GM20431 (cell line): Measurements from ENCODE around the gene PPP1CC.
"Not testable (repeated sequence)": the region's sequence is repeated elsewhere in the genome, so short reads cannot be mapped to it uniquely, and the experiment has no call there.

ENCODE experiments used
- in situ Hi-C: fragments of 300-500 bp; cut with MseI, MboI; formaldehyde crosslinking; loops from one replicate; pipeline ENCODE4 v1.15.0; 2020; ENCODE audit warnings: low sequenced_read_pairs; ENCODE audit not compliant: unreplicated experiment

Gene PPP1CC

DNA sequence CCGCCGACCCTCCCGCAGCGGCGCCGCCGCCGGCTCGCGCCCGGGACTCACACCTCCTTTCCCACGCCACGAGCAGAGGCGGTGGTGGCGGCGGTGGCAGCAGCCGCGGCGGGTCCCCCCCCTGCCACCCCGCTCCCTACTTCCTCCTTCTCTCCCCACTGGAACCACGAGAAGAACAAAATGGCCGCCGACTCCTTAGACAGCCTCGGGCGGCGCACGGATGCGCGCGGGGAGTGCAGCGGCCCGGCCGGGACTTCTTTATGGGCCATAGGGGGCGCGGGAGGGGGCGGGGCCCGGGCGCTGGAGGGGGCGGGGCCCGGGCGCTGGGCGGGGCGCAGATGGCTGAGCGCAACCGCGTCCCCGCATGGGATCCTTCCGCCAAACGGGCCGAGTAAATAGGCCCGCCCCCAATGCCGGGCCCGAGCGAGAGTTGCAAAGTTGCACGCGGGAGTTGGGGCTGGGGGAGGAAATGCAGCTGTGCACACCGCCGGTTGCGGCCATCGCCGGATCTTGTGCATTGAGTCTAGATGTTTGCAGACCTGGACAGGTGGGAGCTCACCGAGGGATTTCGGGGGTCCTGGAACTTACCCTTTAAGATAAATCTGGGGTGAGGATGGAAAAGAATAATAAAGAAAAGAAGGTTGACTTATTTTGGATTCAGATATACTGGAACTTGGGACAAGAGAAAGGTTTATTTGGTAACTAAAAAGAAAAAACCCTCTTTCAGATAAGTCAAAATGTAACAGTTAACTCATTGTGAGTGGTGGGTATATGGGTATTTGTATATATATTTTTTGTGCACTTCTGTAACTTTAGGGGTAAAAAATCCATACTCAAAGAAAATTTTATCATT lies at the start of gene PPP1CC:
PPP1CC (minus strand) TSS at position 174 of the 853 bp plus-strand sequence. CDS start 184 bp downstream, outside the sequence.
- in situ Hi-C loops = no loop called here

DNA sequence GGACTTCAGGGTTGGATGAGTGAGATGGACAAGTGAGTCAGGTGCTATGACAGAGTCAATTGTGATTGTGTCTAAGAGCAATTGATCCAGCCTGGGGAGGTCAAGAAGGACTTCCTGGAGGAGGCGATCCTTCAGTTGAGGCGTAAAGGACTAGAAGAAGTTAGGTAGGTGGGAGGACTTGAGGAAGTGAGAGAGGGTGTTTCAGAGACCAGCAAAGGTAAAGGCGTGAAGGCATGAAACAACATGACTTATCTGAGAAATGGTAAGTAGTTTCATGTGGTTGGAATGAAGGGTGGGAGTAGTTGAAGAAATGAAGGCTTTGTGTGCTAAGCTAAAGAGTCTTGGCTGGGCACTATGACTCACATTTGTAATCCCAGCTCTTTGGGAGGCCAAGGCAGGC lies 48.9 kb upstream of the PPP1CC start:
- in situ Hi-C loops = no loop called here

DNA sequence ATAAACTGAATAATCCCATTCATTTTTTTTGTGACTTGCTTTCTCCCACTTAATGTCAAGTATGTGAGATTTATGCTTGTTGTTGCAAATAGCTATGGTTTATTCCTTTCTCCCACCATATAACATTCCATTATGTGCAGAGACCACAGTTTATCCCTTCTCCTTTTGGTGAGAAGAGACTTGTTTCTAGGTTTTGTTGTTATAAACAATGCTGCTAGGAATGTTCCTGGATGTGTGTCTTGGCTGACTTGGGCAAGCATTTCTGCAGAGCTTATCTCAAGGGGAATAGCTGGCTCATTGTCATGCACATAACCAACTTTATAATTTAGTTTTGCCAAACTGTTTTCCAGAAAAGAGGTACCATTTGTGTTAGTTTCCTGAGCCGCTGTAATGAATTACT lies 47.6 kb upstream of the PPP1CC start:
- in situ Hi-C loops = no loop called here

DNA sequence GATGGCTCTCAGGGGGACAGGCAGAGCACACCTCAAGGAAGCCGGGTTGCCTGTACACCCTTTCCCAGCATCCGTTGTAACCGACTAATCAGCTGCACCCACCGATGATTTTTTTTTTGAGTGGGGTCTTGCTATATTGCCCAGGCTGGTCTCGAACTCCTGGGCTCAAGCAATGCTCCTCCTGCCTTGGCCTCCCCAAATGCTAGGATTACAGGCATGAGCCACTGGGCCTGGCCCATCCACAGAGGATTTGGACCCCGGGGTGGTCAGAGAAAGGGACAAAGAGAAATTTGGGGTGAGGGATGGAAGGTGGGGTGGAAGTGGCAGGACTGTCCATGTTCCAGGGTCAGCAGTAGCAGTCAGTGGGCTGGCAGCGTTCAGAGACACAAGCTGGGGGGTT lies 43.3 kb upstream of the PPP1CC start:
- in situ Hi-C loops = no loop called here

DNA sequence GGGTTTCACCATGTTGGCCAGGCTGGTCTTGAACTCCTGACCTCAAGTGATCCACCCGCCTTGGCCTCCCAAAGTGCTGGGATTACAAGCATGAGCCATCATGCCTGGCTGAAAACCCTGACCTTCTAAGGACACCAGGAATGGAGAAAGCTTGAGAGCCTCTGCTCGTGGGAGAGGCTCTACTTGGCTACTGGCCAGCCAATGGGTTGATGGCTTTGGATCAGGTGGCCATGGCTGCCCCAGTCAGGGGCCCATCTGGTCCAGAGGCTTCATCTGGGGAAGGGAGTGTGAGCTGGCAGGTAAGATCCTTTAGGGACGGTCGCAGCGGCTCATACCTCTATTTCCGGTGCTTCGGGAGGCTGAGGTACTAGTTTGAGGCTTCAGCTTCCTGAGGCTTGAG lies 42.5 kb upstream of the PPP1CC start:
- in situ Hi-C loops = no loop called here

DNA sequence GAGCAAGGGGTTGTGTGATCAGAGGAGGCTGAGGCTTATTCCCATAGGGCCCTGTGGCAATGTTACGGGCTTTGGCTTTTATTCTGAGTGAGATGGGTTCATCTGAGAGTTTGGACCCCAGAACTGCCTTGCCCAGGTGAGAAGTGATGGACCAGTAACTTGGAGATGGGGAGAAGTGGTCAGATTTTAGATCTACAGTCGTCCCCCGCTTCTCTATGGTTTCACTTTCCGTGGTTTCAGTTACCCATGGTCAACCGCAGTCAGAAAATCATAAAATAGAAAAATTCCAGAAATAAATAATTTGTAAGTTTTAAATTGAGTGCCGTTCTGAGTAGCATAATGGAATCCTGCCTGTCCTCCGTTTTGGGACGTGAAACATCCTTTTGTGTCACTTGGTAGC lies 40.2 kb upstream of the PPP1CC start:
- in situ Hi-C loops = no loop called here

DNA sequence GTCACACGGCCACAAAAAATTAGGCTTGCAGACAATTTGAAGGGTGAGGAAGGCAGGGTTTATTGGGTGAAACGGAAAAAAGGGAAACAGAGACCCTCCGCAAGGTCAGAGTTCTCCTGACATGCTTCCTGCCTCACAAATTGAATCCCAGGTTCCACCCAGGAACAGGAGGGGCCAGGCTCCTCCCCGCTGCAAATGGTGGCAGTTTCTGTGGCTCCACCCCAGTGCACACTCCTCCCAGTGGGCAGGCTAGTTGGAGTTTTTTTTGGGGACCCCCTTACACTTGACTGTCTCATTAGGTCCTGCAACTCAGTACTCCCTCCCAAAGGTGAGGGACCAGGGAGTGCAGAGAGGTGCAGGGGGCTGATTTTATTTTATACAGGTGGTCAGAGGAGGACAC lies 39.4 kb upstream of the PPP1CC start:
- in situ Hi-C loops = no loop called here

DNA sequence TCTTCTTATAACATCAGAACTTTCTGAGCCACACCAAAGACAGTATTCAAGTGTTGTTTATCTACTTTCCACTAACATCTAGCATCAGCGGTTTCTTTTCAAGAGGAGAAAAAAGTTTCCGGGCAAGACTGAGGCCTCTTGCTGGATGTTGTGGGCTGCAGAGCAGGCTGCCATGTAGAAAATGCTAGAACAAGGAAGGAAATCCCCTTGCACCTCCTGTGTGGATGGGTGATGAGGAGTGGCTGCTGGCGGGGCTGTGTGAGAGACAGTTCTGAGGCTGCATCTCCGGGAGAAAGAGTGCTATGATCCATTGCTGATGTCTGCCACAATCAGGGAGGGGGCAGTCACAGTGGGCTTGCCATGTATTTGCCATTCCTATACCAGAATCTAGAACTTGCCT lies 37.8 kb upstream of the PPP1CC start:
- in situ Hi-C loops = no loop called here

DNA sequence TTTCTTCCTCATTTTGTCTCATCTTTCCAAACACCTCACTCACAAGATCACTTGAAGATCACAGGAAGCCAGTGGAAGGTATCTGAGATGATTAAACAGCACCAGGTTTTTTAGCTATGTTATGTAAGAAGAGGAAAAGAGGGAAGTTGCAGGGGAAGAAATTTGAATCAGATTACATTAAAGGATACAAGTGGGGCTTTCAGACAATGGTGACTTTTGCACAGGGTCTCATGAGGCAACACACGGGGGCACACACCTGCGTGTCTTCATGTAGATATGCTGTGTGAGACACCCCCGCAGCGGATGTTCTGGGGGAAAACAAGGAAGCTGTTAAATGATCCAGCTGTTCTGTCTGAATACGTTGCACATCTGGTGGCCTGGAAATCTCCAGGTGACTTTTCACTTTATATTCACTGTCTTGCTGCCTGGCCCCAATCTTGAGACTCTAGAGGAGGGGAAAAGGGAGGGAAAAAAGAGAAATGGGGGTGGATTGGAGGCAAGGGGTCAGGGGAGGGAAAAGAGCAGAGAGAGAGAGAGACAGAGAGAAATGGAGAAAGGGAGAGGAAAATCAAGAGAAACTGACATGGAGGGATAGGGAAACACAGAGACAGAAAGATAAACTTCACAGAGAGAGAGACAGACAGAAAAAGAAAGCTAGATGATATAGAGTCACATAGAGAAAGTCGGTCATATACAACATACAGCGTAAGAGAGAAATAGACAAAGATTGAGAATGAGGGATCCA lies 36.3 kb upstream of the PPP1CC start:
- in situ Hi-C loops = no loop called here

DNA sequence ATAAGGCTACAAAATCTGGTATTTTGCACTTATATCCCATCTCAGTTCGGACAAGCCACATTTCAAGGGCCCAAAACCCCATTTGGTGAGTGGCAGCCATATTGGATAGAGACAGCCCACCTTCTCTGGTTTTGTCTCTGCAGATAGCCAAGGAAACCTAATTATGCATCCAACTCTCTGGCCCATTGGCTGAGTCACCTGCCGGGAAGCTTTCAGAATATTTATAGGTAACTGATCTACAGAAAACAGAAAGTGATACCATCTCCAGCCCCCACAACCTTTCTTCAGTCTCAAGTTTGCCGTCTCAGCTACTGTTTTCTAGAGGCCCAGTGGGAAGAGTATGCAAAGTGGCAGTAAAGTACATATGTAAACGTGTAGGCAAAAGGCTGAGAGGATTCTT lies 33.7 kb upstream of the PPP1CC start:
- in situ Hi-C loops = no loop called here

DNA sequence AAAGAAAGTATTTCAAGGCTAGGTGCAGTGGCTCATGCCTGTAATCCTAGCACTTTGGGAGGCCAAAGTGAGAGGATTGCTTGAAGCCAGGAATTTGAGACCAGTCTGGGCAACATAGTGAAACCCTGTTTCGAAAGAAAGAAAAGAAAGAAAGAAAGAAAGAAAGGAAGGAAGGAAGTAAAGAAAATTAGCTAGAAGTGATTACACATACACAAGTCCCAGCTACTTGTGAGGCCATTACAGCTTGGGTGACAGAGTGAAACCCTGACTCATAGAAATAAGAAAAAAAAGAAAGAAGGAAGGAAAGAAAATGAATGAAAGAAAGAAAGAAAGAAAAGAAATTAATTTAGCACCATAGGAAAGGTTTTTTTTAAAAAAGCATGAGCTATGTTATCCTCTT lies 33.3 kb upstream of the PPP1CC start:
- in situ Hi-C loops = no loop called here

DNA sequence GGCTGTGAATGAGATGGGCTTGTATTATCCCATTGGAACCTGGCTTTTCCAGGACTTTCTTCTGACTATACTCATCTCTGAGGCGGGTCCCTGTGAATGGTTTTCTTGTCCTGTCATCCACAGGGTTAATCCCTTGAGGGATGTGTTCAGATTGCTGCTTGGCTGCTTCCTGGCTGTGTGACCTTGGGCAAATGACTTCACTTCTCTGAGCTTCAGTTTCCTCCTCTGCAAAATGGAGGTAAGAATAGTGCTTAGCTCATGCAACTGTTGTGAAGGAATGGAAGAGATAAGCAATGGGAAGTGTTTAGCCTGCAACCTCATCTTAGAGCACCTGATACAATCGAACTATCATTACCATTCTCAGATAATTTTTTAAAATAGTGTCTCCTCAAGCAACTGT lies 32.1 kb upstream of the PPP1CC start:
- in situ Hi-C loops = no loop called here

DNA sequence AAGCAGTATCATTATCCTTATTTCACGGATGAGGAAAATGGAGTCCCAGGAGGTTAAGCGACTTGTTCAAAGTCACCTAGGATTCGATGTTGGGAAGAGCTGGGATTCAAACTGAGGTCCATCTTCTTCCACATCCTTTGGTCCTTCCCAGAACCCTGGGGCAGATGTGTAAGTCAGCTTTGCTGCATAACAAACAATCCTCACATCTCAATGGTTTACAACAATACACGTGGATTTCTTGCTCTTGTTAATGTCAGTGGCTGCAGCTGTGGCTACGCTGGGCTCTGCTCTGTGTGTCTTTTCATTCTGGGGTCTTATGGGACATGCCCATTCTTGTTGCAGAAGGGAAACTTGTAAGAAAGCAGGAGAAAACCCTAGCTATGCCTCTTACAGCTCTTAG lies 26.3 kb upstream of the PPP1CC start:
- in situ Hi-C loops = no loop called here

DNA sequence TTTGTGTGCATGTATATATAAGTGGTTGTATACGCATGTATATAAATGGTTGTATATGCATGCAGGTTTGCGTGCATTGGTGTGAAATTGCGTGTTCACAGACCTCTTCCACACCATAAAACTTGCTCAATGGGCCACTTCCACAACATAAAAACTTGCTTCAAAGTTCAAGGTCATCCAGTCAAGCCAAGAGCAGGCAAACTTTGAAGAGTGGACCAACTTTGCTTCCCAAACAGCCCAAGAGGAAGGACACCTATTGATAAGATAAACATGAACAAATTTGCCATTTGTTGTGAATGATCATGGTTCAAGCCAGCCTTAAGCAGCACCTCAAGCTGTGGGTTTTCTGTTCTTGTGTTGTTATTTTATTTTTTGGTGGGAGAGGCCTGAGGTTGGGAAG lies 25.2 kb upstream of the PPP1CC start:
- in situ Hi-C loops = no loop called here

DNA sequence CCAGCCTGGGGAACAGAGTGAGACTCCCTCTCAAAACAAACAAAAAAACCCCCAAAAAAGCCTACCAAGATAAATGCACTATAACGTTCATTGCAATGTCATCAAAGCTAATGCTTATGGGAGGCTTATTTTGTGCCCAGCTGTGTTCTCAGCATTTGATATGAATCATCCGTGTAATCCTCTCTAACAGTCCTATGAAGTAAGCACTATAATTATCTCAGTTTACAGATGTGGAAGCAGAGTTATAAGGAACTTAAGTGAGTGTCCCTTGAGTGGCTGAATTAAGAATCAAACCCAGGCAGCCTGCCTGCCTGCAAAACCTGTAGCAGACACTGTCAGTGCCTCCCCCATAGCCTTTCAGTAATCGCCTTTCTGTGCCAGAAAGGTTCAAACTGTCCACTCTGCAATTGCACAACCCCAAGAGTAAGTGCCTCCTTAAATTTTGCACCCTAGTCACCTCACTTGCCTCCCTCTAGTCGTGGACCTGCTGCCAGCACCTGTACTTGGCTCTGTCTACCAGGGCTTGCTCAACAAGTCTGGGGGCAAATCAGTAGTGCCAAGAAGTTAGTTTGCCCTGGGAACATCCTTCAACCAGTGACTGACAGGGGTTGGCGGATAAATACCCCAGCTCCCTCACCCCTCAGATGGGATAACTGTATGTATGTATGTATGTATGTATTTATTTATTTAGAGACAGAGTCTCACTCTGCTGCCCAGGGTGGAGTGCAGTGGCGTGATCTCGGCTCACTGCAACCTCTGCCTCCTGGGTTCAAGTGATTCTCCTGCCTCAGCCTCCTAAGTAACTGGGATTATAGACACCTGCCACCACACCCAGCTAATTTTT lies 23.8 kb upstream of the PPP1CC start:
- in situ Hi-C loops = no loop called here

DNA sequence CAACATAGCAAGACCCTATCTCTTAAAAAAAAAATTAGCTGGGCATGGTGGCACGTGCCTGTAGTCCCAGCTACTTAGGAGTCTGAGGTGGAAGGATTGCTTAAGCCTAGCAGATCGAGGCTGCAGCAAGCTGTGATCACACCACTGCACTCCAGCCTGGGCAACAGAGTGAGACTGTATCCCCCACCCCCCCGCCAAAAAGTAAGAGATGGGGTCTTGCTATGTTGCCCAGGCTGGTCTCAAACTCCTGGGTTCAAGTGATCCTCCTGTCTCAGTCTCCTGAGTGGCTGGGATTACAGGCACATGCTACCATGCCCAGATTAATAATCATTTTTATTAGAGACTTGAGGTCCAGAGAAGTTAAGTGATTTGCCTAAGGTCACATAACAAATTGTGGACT lies 22.9 kb upstream of the PPP1CC start:
- in situ Hi-C loops = not testable (repeated sequence)

DNA sequence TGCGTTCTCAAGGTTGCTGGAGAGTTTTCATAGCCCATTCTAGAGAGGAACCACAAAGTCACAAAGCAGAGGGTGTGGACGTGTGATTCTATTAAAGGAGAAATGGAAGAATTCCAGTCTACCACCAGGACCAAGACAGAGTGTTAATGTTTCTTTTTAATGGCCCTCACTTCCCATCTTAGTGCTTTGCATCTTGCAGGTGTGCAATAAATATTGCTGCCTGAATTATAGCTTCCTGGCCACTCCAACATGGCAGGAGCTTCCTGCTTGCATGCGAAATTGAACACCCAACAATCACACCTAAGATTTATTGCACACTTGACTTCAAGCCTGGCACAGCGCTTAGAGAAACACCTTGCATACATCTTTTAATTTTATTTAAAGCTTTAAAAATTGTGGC lies 22.4 kb upstream of the PPP1CC start:
- in situ Hi-C loops = no loop called here

DNA sequence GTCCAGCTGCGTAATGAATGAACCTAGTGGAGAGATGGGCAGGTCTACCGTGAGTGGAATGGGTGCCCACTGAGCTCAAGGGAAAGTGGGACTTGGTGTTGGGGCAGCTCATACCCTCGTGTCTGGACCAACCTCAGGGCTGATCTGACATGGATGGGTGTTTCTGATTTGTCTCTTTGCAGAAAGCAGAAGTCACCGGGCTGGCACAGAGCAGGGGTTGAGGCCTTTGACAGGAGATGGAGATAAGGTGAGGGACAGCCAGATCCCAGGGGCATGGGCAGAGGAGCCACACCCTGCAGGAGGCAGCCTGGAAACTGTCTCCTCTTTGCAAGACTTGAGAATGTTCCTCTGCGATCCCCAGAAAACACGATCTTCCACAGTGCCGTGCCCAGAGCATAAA lies 20.9 kb upstream of the PPP1CC start:
- in situ Hi-C loops = no loop called here

DNA sequence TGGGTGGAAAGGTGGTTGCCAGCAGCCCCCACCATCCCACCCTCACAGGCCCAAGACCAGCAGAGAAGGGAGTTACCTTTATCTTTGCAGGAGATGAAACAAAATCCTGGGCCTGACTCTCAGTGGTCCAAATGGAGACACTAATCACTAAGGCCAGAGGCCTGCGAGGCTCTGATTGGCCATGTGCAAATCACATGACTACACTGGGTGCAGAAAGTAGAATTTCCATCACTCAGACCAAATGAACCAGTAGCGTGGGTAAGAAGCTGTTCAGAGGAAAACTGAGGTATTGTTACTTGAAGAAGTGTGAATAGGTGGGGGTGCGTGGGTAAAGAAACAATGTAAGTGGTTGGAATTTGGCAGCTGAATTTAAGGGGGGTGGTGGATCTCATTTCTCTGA lies 20.2 kb upstream of the PPP1CC start:
- in situ Hi-C loops = no loop called here

DNA sequence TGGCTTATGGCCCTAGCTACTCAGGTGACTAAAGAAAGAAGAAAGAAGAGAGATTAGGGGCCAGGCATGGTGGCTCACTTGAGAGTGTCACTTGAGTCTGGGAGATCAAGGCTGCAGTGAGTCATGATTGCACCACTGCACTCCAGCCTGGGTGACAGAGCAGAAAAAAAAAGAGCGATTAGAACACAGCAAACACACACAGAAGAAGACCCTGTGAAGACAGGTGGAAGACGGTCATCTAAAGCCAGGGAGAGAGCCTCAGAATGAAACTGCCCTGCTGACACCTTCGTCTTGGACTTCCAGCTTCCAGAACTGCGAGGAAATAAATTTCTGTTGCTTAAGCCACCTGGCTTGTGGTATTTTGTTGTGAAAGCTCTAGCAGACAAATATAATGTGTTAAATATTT lies 17.5 kb upstream of the PPP1CC start:
- in situ Hi-C loops = no loop called here

DNA sequence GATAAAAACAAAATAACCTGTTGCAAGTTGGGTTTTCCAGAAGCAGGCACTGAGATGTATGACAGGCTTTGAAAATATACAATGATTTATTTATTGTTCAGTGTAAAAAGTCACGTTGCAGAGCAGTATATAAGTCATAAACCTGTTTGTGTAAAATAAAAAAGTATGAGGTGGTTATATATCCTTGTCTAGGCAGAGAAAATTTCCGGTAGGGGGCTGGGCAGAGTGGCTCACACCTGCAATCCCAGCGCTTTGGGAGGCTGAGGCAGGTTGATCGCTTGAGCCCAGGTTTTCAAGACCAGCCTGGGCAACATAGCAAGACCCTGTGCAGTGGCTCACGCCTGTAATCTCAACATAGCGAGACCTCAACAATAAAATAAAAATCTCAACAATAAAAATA lies 16.2 kb upstream of the PPP1CC start:
- in situ Hi-C loops = no loop called here
